ENCODE measurements around the gene NLN. TPM values are rescaled to one million over a fixed set of nuclear protein-coding genes. Genes with fewer than 3 reads are reported as not detected.

The NLN gene
- total and polyA plus RNA-seq, 9 of the 15 experiments (the other 6 are each of a cell fraction or from before 2014, with no cell fraction given) = 6.9 to 45.2 (median 28.8) TPM

GRCh38 chr5:65737842-65738241 is 15.8 kb downstream of the NLN start:
- Histone ChIP-seq H3K79me2 (ENCODE audit: control insufficient read depth, insufficient read depth, low read length) (peaks cover 64% of the 10 kb centered on the region), H3K9me1 (ENCODE audit: control insufficient read depth, insufficient read depth, low read length) (no peaks in the 10 kb centered on the region), H3K4me1 (replicated peaks in 1 of 2; ENCODE audit: control insufficient read depth in 2 of 2, insufficient read depth in 2 of 2, low read length in 2 of 2) (peaks cover 0 to 3% of the 10 kb centered on the region in 2 experiments; a peak in 2 of 5 replicates), H3K4me2 (ENCODE audit: insufficient read depth, low read length) (no peak overlapping the region), H3K9me3 (replicated peaks; ENCODE audit: control insufficient read depth, insufficient read depth, low read depth, low read length) (no peaks in the 10 kb centered on the region), H3K27me3 (ENCODE audit: control insufficient read depth in 2 of 2, insufficient read depth in 2 of 2, low read length in 2 of 2) (no peaks in the 10 kb centered on the region), H3K9ac (ENCODE audit: insufficient read depth in 1 of 2, low read depth in 2 of 2, low read length in 2 of 2) (no peak overlapping the region), H3K36me3 (ENCODE audit: control insufficient read depth, insufficient read depth, low read length) (peaks cover 6% of the 10 kb centered on the region; the same call in 1 of the 3 replicates), H3K4me3 (no peak overlapping the region), H4K20me1 (replicated peaks; ENCODE audit: control insufficient read depth, insufficient read depth, low read length) (no peaks in the 10 kb centered on the region), H3K27ac (ENCODE audit: extremely low read depth, low read depth, low read length) (no peak overlapping the region), H2AFZ (ENCODE audit: low read depth, low read length) (no peak overlapping the region)
- no peak for ATAC-seq
- in situ Hi-C loops (cut with MboI) (no loop called here), intact Hi-C loops (cut with micrococcal nuclease) (no loop called here)
- POLR2A ChIA-PET = interaction anchor here (0.5 kb wide), 1 partner anchor 192 kb away, joined by 3 read pairs; no protein-coding TSS in a partner anchor
- FAIRE-seq = no peak
- CTCF ChIA-PET (ENCODE audit: low intra/inter-chr PET ratio) = no interaction called here
- no peak for DNase-seq (ENCODE audit: extremely low read depth in 1 of 4, low spot score in 3 of 4)
- TF ChIP-seq BRF2 (IDR thresholded peaks at IDR 0.05; ENCODE audit: borderline replicate concordance, insufficient read depth, insufficient read length) = no peak
- 80% methylated on average over 7 of the region's 7 CpGs for WGBS (ENCODE audit: insufficient coverage, low coverage, missing lambda C conversion rate)
- BruUV-seq (replicated peaks) = no TSS peak

GRCh38 chr5:65738305-65738704 is 16.3 kb downstream of the NLN start:
- Histone ChIP-seq H4K20me1 (replicated peaks; ENCODE audit: control insufficient read depth, insufficient read depth, low read length) (no peaks in the 10 kb centered on the region), H3K79me2 (ENCODE audit: control insufficient read depth, insufficient read depth, low read length) (peaks cover 68% of the 10 kb centered on the region), H3K4me1 (replicated peaks in 1 of 2; ENCODE audit: control insufficient read depth in 2 of 2, insufficient read depth in 2 of 2, low read length in 2 of 2) (peaks cover 0 to 3% of the 10 kb centered on the region in 2 experiments; a peak in 2 of 5 replicates), H3K4me3 (no peak overlapping the region), H3K9ac (ENCODE audit: insufficient read depth in 1 of 2, low read depth in 2 of 2, low read length in 2 of 2) (no peak overlapping the region), H3K36me3 (ENCODE audit: control insufficient read depth, insufficient read depth, low read length) (peaks cover 8% of the 10 kb centered on the region; the same call in 1 of the 3 replicates), H2AFZ (ENCODE audit: low read depth, low read length) (no peak overlapping the region), H3K9me3 (replicated peaks; ENCODE audit: control insufficient read depth, insufficient read depth, low read depth, low read length) (no peaks in the 10 kb centered on the region), H3K27me3 (ENCODE audit: control insufficient read depth in 2 of 2, insufficient read depth in 2 of 2, low read length in 2 of 2) (no peaks in the 10 kb centered on the region), H3K9me1 (ENCODE audit: control insufficient read depth, insufficient read depth, low read length) (no peaks in the 10 kb centered on the region), H3K4me2 (ENCODE audit: insufficient read depth, low read length) (no peak overlapping the region), H3K27ac (ENCODE audit: extremely low read depth, low read depth, low read length) (no peak overlapping the region)
- WGBS (ENCODE audit: insufficient coverage, low coverage, missing lambda C conversion rate) = 67% methylated on average over 4 of the region's 4 CpGs
- TF ChIP-seq FOS (IDR thresholded peaks at IDR 0.05; ENCODE audit: extremely low read depth, insufficient read length) (no peak), ZNF121 (CRISPR knock-in tag; conservative IDR thresholded peaks at IDR 0.05) (peak; percentile 23; the same call in 1 of the 2 replicates)
- POLR2A ChIA-PET = no interaction called here
- intact Hi-C loops (cut with micrococcal nuclease) (no loop called here), in situ Hi-C loops (cut with MboI) (no loop called here)
- CTCF ChIA-PET (ENCODE audit: low intra/inter-chr PET ratio) = no interaction called here
- no peak for DNase-seq (ENCODE audit: extremely low read depth in 1 of 4, low spot score in 3 of 4)
- BruUV-seq (replicated peaks) = no TSS peak
- no peak for ATAC-seq
- FAIRE-seq = no peak
